K562 (cell line): ENCODE results near the gene NCOA6. TPM values are rescaled to one million over a fixed set of nuclear protein-coding genes. Genes with fewer than 3 reads are reported as not detected.

Experiments used
- ATAC-seq: fragments of 200-7000 bp; cut with Tn5 transposase; 3 replicates; pipeline ENCODE4 v1.9.1; 2020; ENCODE audit warnings: moderate library complexity
- BruUV-seq: library from RNA; stranded (reverse); fragments of 400-500 nt; replicated peaks from 2 replicates; lab custom pipeline; 2021; lab: Mats Ljungman, UMichigan
- CTCF ChIA-PET: fragments of 300-600 bp; formaldehyde crosslinking; extraction: SDS; loops from one replicate; lab custom pipeline; 2021; ENCODE audit warnings: low intra/inter-chr PET ratio; lab: Yijun Ruan, JAX
- POLR2A ChIA-PET: fragments of 300-600, 350-650 bp; sonication (Branson Sonifier 250); formaldehyde crosslinking; extraction: SDS; loops from one replicate; lab custom pipeline; 2021; ENCODE audit warnings: antibody characterized with exemption, inconsistent platforms; lab: Yijun Ruan, JAX
- DNase-seq, 4 experiments: peaks; one replicate each; pipeline versions ENCODE4 v3.0.0 to v3.0.0-alpha.2; 2011 to 2018; ENCODE audit warnings: low spot score in 3 of 4, mixed read lengths in 3 of 4; ENCODE audit errors: extremely low read depth in 1 of 4
- FAIRE-seq: peaks from 2 replicates; lab custom pipeline; 2011; peaks lifted over from hg19 to GRCh38; lab: Jason Lieb, UNC
- H2AFZ ChIP-seq: 2 replicates; pipeline ENCODE4 v1.6.0; 2011; ENCODE audit warnings: low read depth, low read length, control low read depth, inconsistent platforms
- H3K27ac ChIP-seq: fragments of 200-600 bp; 3 replicates; pipeline ENCODE4 v1.8.0; 2011; ENCODE audit warnings: low read depth, mild to moderate bottlenecking, control low read depth, inconsistent platforms, low read length, moderate library complexity, mixed read lengths; ENCODE audit errors: extremely low read depth
- H3K27me3 ChIP-seq, 2 experiments: fragments of 300-600 bp in 1 of 2; 2 replicates in 1 of 2; 3 replicates in 1 of 2; pipeline versions ENCODE4 v1.6.0 to v1.8.0; 2011; ENCODE audit warnings: inconsistent platforms in 2 of 2, low read length in 2 of 2, mild to moderate bottlenecking in 1 of 2, mixed read lengths in 1 of 2, moderate library complexity in 1 of 2; ENCODE audit not compliant: control insufficient read depth in 2 of 2, insufficient read depth in 2 of 2
- H3K36me3 ChIP-seq: fragments of 300-600 bp; 3 replicates; pipeline ENCODE4 v1.8.0; 2011; ENCODE audit warnings: mild to moderate bottlenecking, low read length, inconsistent platforms; ENCODE audit not compliant: control insufficient read depth, insufficient read depth
- H3K4me1 ChIP-seq, 2 experiments: fragments of 200-600 bp in 1 of 2; replicated peaks in 1 of 2; 2 replicates in 1 of 2; 3 replicates in 1 of 2; pipeline versions ENCODE4 v1.5.1 to v1.8.0; 2011; ENCODE audit warnings: inconsistent platforms in 2 of 2, low read length in 2 of 2, mild to moderate bottlenecking in 1 of 2, mixed read lengths in 1 of 2, moderate library complexity in 1 of 2; ENCODE audit not compliant: control insufficient read depth in 2 of 2, insufficient read depth in 2 of 2
- H3K4me2 ChIP-seq: 2 replicates; pipeline ENCODE4 v1.6.1; 2011; ENCODE audit warnings: low read length, control low read depth, inconsistent platforms, mixed read lengths; ENCODE audit not compliant: insufficient read depth
- H3K4me3 ChIP-seq: fragments of 200-600 bp; sonication (generic), shearing (Covaris generic); 2 replicates; pipeline ENCODE4 v1.5.1; 2016; ENCODE audit warnings: control low read depth, inconsistent platforms
- H3K79me2 ChIP-seq: fragments of 200-600 bp; 3 replicates; pipeline ENCODE4 v1.8.0; 2011; ENCODE audit warnings: low read length, inconsistent platforms; ENCODE audit not compliant: control insufficient read depth, insufficient read depth
- H3K9ac ChIP-seq, 2 experiments: 2 replicates each; pipeline versions ENCODE4 v1.6.0 to v1.6.1; 2011; ENCODE audit warnings: low read depth in 2 of 2, low read length in 2 of 2, control low read depth in 1 of 2, inconsistent platforms in 1 of 2, mild to moderate bottlenecking in 1 of 2, mixed read lengths in 1 of 2; ENCODE audit not compliant: insufficient read depth in 1 of 2
- H3K9me1 ChIP-seq: one replicate; pipeline ENCODE4 v1.6.0; 2011; ENCODE audit warnings: inconsistent platforms, mild to moderate bottlenecking, low read length, moderate library complexity; ENCODE audit not compliant: control insufficient read depth, insufficient read depth
- H3K9me3 ChIP-seq: replicated peaks from 2 replicates; pipeline ENCODE4 v1.5.1; 2011; ENCODE audit warnings: low read depth, low read length, inconsistent platforms; ENCODE audit not compliant: control insufficient read depth, insufficient read depth
- H4K20me1 ChIP-seq: replicated peaks from 2 replicates; pipeline ENCODE4 v1.6.1; 2011; ENCODE audit warnings: low read length, inconsistent platforms, mixed read lengths; ENCODE audit not compliant: control insufficient read depth, insufficient read depth
- BDP1 ChIP-seq: IDR thresholded peaks from 3 replicates; pipeline ENCODE4 v1.6.1; 2011; ENCODE audit not compliant: insufficient read length, insufficient read depth
- CBFA2T2 ChIP-seq: fragments of 450-650 bp; conservative IDR thresholded peaks from 2 replicates; pipeline ENCODE4 v1.6.1; 2017; ENCODE audit warnings: mild to moderate bottlenecking
- CXXC5 ChIP-seq: fragments of 250-450 bp; sonication (Bioruptor Pico); IDR thresholded peaks from 2 replicates; pipeline ENCODE4 v1.8.0; 2022; ENCODE audit warnings: inconsistent platforms, mild to moderate bottlenecking, moderate library complexity
- DACH1 ChIP-seq: fragments of 450-650 bp; IDR thresholded peaks from 2 replicates; pipeline ENCODE4 v1.6.1; 2018; ENCODE audit not compliant: partially characterized antibody
- GABPA ChIP-seq: fragments of 200-800 bp; sonication (Bioruptor generic); conservative IDR thresholded peaks from 2 replicates; pipeline ENCODE4 v1.6.1; 2016; ENCODE audit warnings: low read depth, missing genetic modification characterization, missing compliant biosample characterization
- HDGF ChIP-seq: fragments of 450-650 bp; IDR thresholded peaks from 2 replicates; pipeline ENCODE4 v1.6.1; 2016
- KDM4B ChIP-seq, 2 experiments: fragments of 450-650 bp in 1 of 2; sonication (generic) in 1 of 2; IDR thresholded peaks; 2 replicates each; pipeline ENCODE4 v1.6.1; 2016 to 2017; ENCODE audit warnings: borderline replicate concordance in 2 of 2, antibody characterized with exemption in 1 of 2, low read depth in 1 of 2, mild to moderate bottlenecking in 1 of 2
- MCM2 ChIP-seq: fragments of 450-650 bp; IDR thresholded peaks from 2 replicates; pipeline ENCODE4 v1.6.1; 2017; ENCODE audit warnings: low read depth, mild to moderate bottlenecking
- NFATC3 ChIP-seq: fragments of 450-650 bp; IDR thresholded peaks from 2 replicates; pipeline ENCODE4 v1.6.1; 2017; ENCODE audit warnings: mild to moderate bottlenecking
- PKNOX1 ChIP-seq: fragments of 450-650 bp; IDR thresholded peaks from 2 replicates; pipeline ENCODE4 v1.6.1; 2016
- PTRF ChIP-seq: fragments of 450-650 bp; IDR thresholded peaks from 2 replicates; pipeline ENCODE4 v1.6.1; 2016; ENCODE audit warnings: mild to moderate bottlenecking, missing genetic modification characterization, missing compliant biosample characterization
- RFX5 ChIP-seq: IDR thresholded peaks from 2 replicates; pipeline ENCODE4 v1.6.1; 2011; ENCODE audit warnings: low read depth, mild to moderate bottlenecking, improper control_type of control experiment, low read length
- SAFB ChIP-seq: fragments of 200-400 bp; formaldehyde crosslinking; IDR thresholded peaks from 2 replicates; pipeline ENCODE4 v1.6.1; 2017; ENCODE audit warnings: low read depth, low read length, borderline replicate concordance
- SMARCE1 ChIP-seq: fragments of 450-650 bp; IDR thresholded peaks from 2 replicates; pipeline ENCODE4 v1.7.1; 2016; ENCODE audit warnings: mild to moderate bottlenecking
- SRSF1 ChIP-seq: fragments of 200-400 bp; formaldehyde crosslinking; IDR thresholded peaks from 2 replicates; pipeline ENCODE4 v1.6.1; 2017; ENCODE audit warnings: mild to moderate bottlenecking, low read depth, low read length, moderate library complexity
- TAF15 ChIP-seq: fragments of 200-400 bp; formaldehyde crosslinking; IDR thresholded peaks from 2 replicates; pipeline ENCODE4 v1.6.1; 2017; ENCODE audit warnings: mild to moderate bottlenecking, low read depth, low read length, moderate library complexity
- YY1 ChIP-seq, 3 experiments: IDR thresholded peaks; 2 replicates each; pipeline ENCODE4 v1.6.1; 2011; ENCODE audit warnings: low read length in 2 of 3, mild to moderate bottlenecking in 2 of 3, moderate library complexity in 2 of 3, borderline replicate concordance in 1 of 3, control low read depth in 1 of 3, low read depth in 1 of 3; ENCODE audit not compliant: insufficient read depth in 3 of 3, insufficient replicate concordance in 2 of 3, control insufficient read depth in 1 of 3, insufficient read length in 1 of 3; ENCODE audit errors: extremely low read depth in 1 of 3
- ZNF316 ChIP-seq: fragments of 450-650 bp; IDR thresholded peaks from 2 replicates; pipeline ENCODE4 v1.6.1; 2016
- ZNF584 ChIP-seq: fragments of 200-800 bp; sonication (Bioruptor generic); IDR thresholded peaks from 2 replicates; pipeline ENCODE4 v1.6.1; 2016; ENCODE audit warnings: low read depth, mild to moderate bottlenecking, missing genetic modification characterization, missing compliant biosample characterization
- ZZZ3 ChIP-seq: fragments of 450-650 bp; IDR thresholded peaks from 2 replicates; pipeline ENCODE4 v1.6.1; 2016; ENCODE audit warnings: antibody characterized with exemption, mild to moderate bottlenecking, moderate library complexity
- WGBS: fragments of 100-300 bp; shearing (Covaris generic); methylation state at CpG from one replicate; pipeline ENCODE4 v1.1.6; 2016; ENCODE audit warnings: low coverage, mixed read lengths; ENCODE audit not compliant: insufficient coverage; ENCODE audit errors: missing lambda C conversion rate; 5-methylcytosine and 5-hydroxymethylcytosine counted together
- in situ Hi-C: fragments of 300-500 bp; cut with MboI; formaldehyde crosslinking; loops from 4 replicates; pipeline ENCODE4 v1.15.0; 2018; ENCODE audit warnings: inconsistent platforms, mixed read lengths
- intact Hi-C: fragments of 100-400 bp; cut with micrococcal nuclease; formaldehyde crosslinking; loops from 2 replicates; pipeline ENCODE4 v1.14.2; 2022
- polyA plus RNA-seq, 8 experiments: library from polyadenylated mRNA; depleted of rRNA in 4 of 8; stranded (reverse) in 5 of 8; unstranded in 3 of 8; fragments of >200 nt; fragmentation: Nextera tagmentation in 2 of 8; fragmentation: Illumina TruSeq in 1 of 8; extraction: Ambion mirVana in 2 of 8; extraction: Trizol in 1 of 8; gene quantifications; 2 replicates each; pipeline versions ENCODE4 v1.2.1 to v1.2.3, GENCODE V29; 2011 to 2014; ENCODE audit warnings: inconsistent platforms in 1 of 8, missing spikeins in 1 of 8
- total RNA-seq, 7 experiments: library from RNA; depleted of rRNA in 6 of 7; stranded (reverse); fragments of >200 nt in 6 of 7; fragmentation: Illumina TruSeq in 2 of 7; extraction: Trizol in 2 of 7; gene quantifications; 2 replicates each; pipeline versions ENCODE4 v1.2.1 to v1.2.3, GENCODE V29; 2011 to 2021; ENCODE audit warnings: low replicate concordance in 1 of 7
- TF ChIP-seq, protein P1 (sequence below): sonication (generic); formaldehyde crosslinking; IDR thresholded peaks from 2 replicates; pipeline ENCODE4 v1.8.0; 2022; ENCODE audit warnings: mild to moderate bottlenecking, missing genetic modification reagents

NCOA6 gene
- total and polyA plus RNA-seq, 9 of the 15 experiments (the other 6 are each of a cell fraction or from before 2014, with no cell fraction given): 6.1 to 25.0 (median 9.5) TPM

GRCh38 chr20:34797012-34797995, 28.1 kb downstream of the NCOA6 start:
- Histone ChIP-seq H3K9ac (peak overlapping the region; percentile 36 to 71; a peak in 2 of 4 replicates), H3K4me1 (peaks cover 14 to 16% of the 10 kb centered on the region in 2 experiments; a peak in 3 of 5 replicates), H3K9me3 (no peaks in the 10 kb centered on the region), H3K79me2 (peaks cover 68% of the 10 kb centered on the region), H3K4me2 (peak overlapping the region; percentile 65), H2AFZ (peak overlapping the region; percentile 15; the same call in 1 of the 2 replicates), H3K27me3 (no peaks in the 10 kb centered on the region), H3K36me3 (no peaks in the 10 kb centered on the region), H3K9me1 (no peaks in the 10 kb centered on the region), H3K27ac (peak overlapping the region; percentile 60; the same call in 2 of the 3 replicates), H3K4me3 (no peak overlapping the region), H4K20me1 (no peaks in the 10 kb centered on the region)
- ChIA-PET CTCF (interaction anchor here (0.6 kb wide), 1 partner anchor 218 kb away, joined by 3 read pairs; no protein-coding TSS in a partner anchor), POLR2A (interaction anchor here (0.6 to 1.6 kb wide), 7 partner anchors 9 to 548 kb away, joined by 3 to 12 read pairs (median 3); no protein-coding TSS in a partner anchor)
- intact Hi-C loops (no loop called here), in situ Hi-C loops (no loop called here)
- peak; percentile 93 for ATAC-seq
- 41% methylated on average over 8 of the region's 8 CpGs for WGBS
- no TSS peak for BruUV-seq
- DNase-seq: peak in 3 of 4 experiments; percentile 22 to 64 (median 57)
- FAIRE-seq: peak; percentile 83
- TF ChIP-seq SAFB: no peak
- peak; percentile 91 for TF ChIP-seq ZNF316
- peak; percentile 48 for TF ChIP-seq CBFA2T2
- TF ChIP-seq CXXC5 (CRISPR knock-in tag): no peak
- TF ChIP-seq GABPA: no peak
- TF ChIP-seq ZNF584: no peak
- TF ChIP-seq KDM4B (IDR thresholded peaks at IDR 0.05; ENCODE audit: borderline replicate concordance in 2 of 2, low read depth in 1 of 2): no peak
- no peak for TF ChIP-seq TAF15
- no peak for TF ChIP-seq RFX5
- no peak for TF ChIP-seq PKNOX1
- TF ChIP-seq DACH1: peak; percentile 82
- no peak for TF ChIP-seq BDP1
- no peak for TF ChIP-seq SRSF1
- TF ChIP-seq MCM2: no peak
- no peak for TF ChIP-seq YY1 (IDR thresholded peaks at IDR 0.05; ENCODE audit: borderline replicate concordance in 1 of 3, control insufficient read depth in 1 of 3, extremely low read depth in 1 of 3, insufficient read depth in 3 of 3, insufficient read length in 1 of 3, insufficient replicate concordance in 2 of 3, low read depth in 1 of 3, low read length in 2 of 3)
- TF ChIP-seq SMARCE1: 0 out of 2 replicates have a peak, but pooled peaks have one; percentile 17
- TF ChIP-seq, protein P1, sequence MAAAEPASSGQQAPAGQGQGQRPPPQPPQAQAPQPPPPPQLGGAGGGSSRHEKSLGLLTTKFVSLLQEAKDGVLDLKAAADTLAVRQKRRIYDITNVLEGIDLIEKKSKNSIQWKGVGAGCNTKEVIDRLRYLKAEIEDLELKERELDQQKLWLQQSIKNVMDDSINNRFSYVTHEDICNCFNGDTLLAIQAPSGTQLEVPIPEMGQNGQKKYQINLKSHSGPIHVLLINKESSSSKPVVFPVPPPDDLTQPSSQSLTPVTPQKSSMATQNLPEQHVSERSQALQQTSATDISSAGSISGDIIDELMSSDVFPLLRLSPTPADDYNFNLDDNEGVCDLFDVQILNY: no peak
- TF ChIP-seq HDGF: 0 out of 2 replicates have a peak, but pooled peaks have one; percentile 62
- TF ChIP-seq PTRF (tag): no peak
- TF ChIP-seq NFATC3: no peak
- no peak for TF ChIP-seq ZZZ3
